GM23248 (cell line): ENCODE data around the gene MYO1E.

Experiments used
- EZH2 ChIP-seq: fragments of 200-600 bp; sonication (generic); IDR thresholded peaks from 2 replicates; pipeline ENCODE4 v1.6.1; 2018; ENCODE audit warnings: antibody characterized with exemption, mild to moderate bottlenecking; ENCODE audit not compliant: insufficient read depth, poor library complexity, severe bottlenecking
- EZH2phosphoT487 ChIP-seq: fragments of 200-600 bp; sonication (generic); IDR thresholded peaks from 2 replicates; pipeline ENCODE4 v1.6.1; 2018; ENCODE audit warnings: antibody characterized with exemption, moderate library complexity, mild to moderate bottlenecking, low read depth; ENCODE audit not compliant: insufficient read depth

GRCh38 chr15:59251001-59251845 lies 121.4 kb downstream of the MYO1E start:
- TF ChIP-seq EZH2 (no peak), EZH2phosphoT487 (no peak)
